ENCODE results near the gene ATG5.

Gene ATG5

GRCh38 chr6:106215608-106216007, 110.0 kb downstream of the ATG5 start:
- no peak for DNase-seq

- no peak for DNase-seq
Observed at GRCh38 chr6:106214531-106214930, 111.0 kb downstream of the ATG5 start.

GRCh38 chr6:106213660-106214289, 111.8 kb downstream of the ATG5 start:
- DNase-seq: no peak

- no peak for DNase-seq
Observed at GRCh38 chr6:106212576-106212975, 113.0 kb downstream of the ATG5 start.

- DNase-seq: no peak
Observed at GRCh38 chr6:106206905-106207304, 118.7 kb downstream of the ATG5 start.

GRCh38 chr6:106204961-106205360, 120.6 kb downstream of the ATG5 start:
- DNase-seq: no peak

GRCh38 chr6:106199998-106200397, 125.6 kb downstream of the ATG5 start:
- no peak for DNase-seq

- DNase-seq: no peak
Observed at GRCh38 chr6:106199331-106199730, 126.2 kb downstream of the ATG5 start.

- no peak for DNase-seq
Observed at GRCh38 chr6:106197441-106197840, 128.1 kb downstream of the ATG5 start.

GRCh38 chr6:106194949-106195921, 130.3 kb downstream of the ATG5 start:
- DNase-seq: no peak

- DNase-seq: no peak
Observed at GRCh38 chr6:106192824-106193223, 132.7 kb downstream of the ATG5 start.

GRCh38 chr6:106188104-106188794, 137.3 kb downstream of the ATG5 start:
- no peak for DNase-seq

- no peak for DNase-seq
Observed at GRCh38 chr6:106187424-106187982, 138.1 kb downstream of the ATG5 start.

- no peak for DNase-seq
Observed at GRCh38 chr6:106186714-106187113, 138.8 kb downstream of the ATG5 start.

- DNase-seq: no peak
Observed at GRCh38 chr6:106186172-106186571, 139.4 kb downstream of the ATG5 start.

- no peak for DNase-seq
Observed at GRCh38 chr6:106185615-106186014, 139.9 kb downstream of the ATG5 start.

GRCh38 chr6:106184629-106185028, 140.9 kb downstream of the ATG5 start:
- no peak for DNase-seq

GRCh38 chr6:106183430-106183829, 142.1 kb downstream of the ATG5 start:
- no peak for DNase-seq

- no peak for DNase-seq
Observed at GRCh38 chr6:106182455-106182854, 143.1 kb downstream of the ATG5 start.

- DNase-seq: no peak
Observed at GRCh38 chr6:106181664-106182418, 143.7 kb downstream of the ATG5 start.

- DNase-seq: no peak
Observed at GRCh38 chr6:106180208-106180607, 145.4 kb downstream of the ATG5 start.

GRCh38 chr6:106178900-106179299, 146.7 kb downstream of the ATG5 start:
- DNase-seq: no peak

GRCh38 chr6:106177786-106178185, 147.8 kb downstream of the ATG5 start:
- no peak for DNase-seq
